Natural killer cell (primary cell): ENCODE results near the gene GRHL1. TPM values are rescaled to one million over a fixed set of nuclear protein-coding genes. Genes with fewer than 3 reads are reported as not detected.

Experiments used
- ATAC-seq, 3 donors: fragments of 150-1000 bp in 2 of 3; fragments of 200-7000 bp in 1 of 3; cut with Tn5 transposase; 1 replicate in 1 of 3; 2 replicates in 2 of 3; pipeline ENCODE4 v1.10.0; 2021; ENCODE audit warnings: mild to moderate bottlenecking in 2 of 3, moderate library complexity in 2 of 3
- DNase-seq, 2 donors: peaks; one replicate each; pipeline versions ENCODE4 v3.0.0 to v3.0.0-alpha.2; 2013 to 2021; ENCODE audit warnings: mixed read lengths in 1 of 2
- H3K27ac ChIP-seq: one replicate; pipeline ENCODE4 v1.5.1; 2013; ENCODE audit warnings: mild to moderate bottlenecking, low read length
- H3K27me3 ChIP-seq: one replicate; pipeline ENCODE4 v1.6.1; 2013; ENCODE audit warnings: low read length; ENCODE audit not compliant: control insufficient read depth, insufficient read depth
- H3K36me3 ChIP-seq: one replicate; pipeline ENCODE4 v1.6.1; 2013; ENCODE audit warnings: low read length; ENCODE audit not compliant: control insufficient read depth, insufficient read depth
- H3K4me1 ChIP-seq: one replicate; pipeline ENCODE4 v1.6.1; 2013; ENCODE audit warnings: low read length; ENCODE audit not compliant: control insufficient read depth, insufficient read depth
- H3K4me3 ChIP-seq: one replicate; pipeline ENCODE4 v1.5.1; 2013; ENCODE audit warnings: low read length
- H3K9me3 ChIP-seq: one replicate; pipeline ENCODE4 v1.6.1; 2013; ENCODE audit warnings: low read length; ENCODE audit not compliant: control insufficient read depth, insufficient read depth
- H3K27ac Mint-ChIP-seq, 2 donors: one replicate each; pipeline ENCODE4 v1.8.0; 2022; ENCODE audit warnings: mild to moderate bottlenecking in 2 of 2, mixed read lengths in 2 of 2, moderate library complexity in 1 of 2
- H3K27me3 Mint-ChIP-seq, 2 donors: one replicate each; pipeline ENCODE4 v1.8.0; 2022; ENCODE audit warnings: low read depth in 2 of 2, mixed read lengths in 2 of 2
- H3K36me3 Mint-ChIP-seq: one replicate; pipeline ENCODE4 v1.8.0; 2022; ENCODE audit warnings: mixed read lengths
- H3K4me1 Mint-ChIP-seq, 2 donors: one replicate each; pipeline ENCODE4 v1.8.0; 2022; ENCODE audit warnings: mixed read lengths in 2 of 2
- H3K4me3 Mint-ChIP-seq: one replicate; pipeline ENCODE4 v1.8.0; 2022; ENCODE audit warnings: mild to moderate bottlenecking, moderate library complexity, mixed read lengths
- H3K9me3 Mint-ChIP-seq, 2 donors: one replicate each; pipeline ENCODE4 v1.8.0; 2022; ENCODE audit warnings: mixed read lengths in 2 of 2
- WGBS: methylation state at CpG from one replicate; pipeline ENCODE4 v1.1.7; 2013; ENCODE audit warnings: missing lambda C conversion rate; ENCODE audit not compliant: insufficient coverage; 5-methylcytosine and 5-hydroxymethylcytosine counted together
- intact Hi-C: fragments of 100-400 bp; cut with micrococcal nuclease; formaldehyde crosslinking; loops from one replicate; pipeline ENCODE4 v1.14.2; 2022
- total RNA-seq, 4 donors: library from RNA; stranded (reverse); fragments of 120-200 nt in 1 of 4; gene quantifications; one replicate each; pipeline versions ENCODE4 v1.2.3 to v1.2.4, GENCODE V29; 2013 to 2022
- TF ChIP-seq, protein P1 (sequence below): fragments of 200-600 bp; IDR thresholded peaks from one replicate; pipeline ENCODE4 v1.8.0; 2022; ENCODE audit warnings: antibody characterized with exemption

The GRHL1 gene
- total RNA-seq, 3 donors from 2014 or later (not counting 1 experiment from before 2014, with no cell fraction given): 1.6 to 3.6 (median 3.2) TPM

DNA sequence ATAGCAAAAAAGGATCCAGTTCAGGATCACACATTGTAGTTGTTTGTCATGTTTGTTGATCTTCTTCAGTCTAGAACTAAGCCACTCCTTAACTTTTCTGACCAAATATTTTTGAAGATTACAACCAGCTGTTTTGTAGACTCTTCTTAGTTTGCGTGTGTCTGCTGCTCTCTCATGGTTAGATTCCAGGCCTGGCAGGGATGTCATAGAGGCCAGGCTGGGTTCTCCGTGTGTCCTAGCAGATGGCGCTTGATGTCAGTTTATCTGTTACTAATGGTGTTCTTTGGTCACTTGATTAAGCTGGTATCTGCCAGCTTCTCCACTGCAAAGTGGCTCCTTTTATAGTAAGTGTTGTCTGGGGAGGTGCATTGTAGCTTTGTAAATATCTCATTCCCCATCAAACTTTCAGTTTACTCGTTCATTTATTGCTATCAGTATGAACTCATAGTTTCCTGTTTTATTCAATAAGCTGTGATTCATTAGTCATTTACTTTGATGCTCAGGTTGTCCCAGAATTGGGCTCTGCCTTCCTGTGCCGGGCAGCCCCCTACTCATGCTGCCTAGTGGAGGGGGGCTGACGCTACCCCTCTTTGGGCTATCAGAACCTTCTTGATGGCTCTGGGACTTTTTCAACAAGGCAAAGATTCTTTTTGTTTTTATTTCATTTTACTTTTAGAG lies 42.1 kb downstream of the GRHL1 start:
- no peaks in the 10 kb centered on the region for H3K4me1 Mint-ChIP-seq
- no peaks in the 10 kb centered on the region for H3K4me1 ChIP-seq
- peaks cover 0 to 3% of the 10 kb centered on the region in 2 donors for H3K27me3 Mint-ChIP-seq
- H3K4me3 Mint-ChIP-seq: no peak overlapping the region
- no peak overlapping the region for H3K27ac ChIP-seq
- H3K36me3 ChIP-seq: no peaks in the 10 kb centered on the region
- no peak overlapping the region for H3K4me3 ChIP-seq
- H3K27me3 ChIP-seq: no peaks in the 10 kb centered on the region
- TF ChIP-seq, protein P1, sequence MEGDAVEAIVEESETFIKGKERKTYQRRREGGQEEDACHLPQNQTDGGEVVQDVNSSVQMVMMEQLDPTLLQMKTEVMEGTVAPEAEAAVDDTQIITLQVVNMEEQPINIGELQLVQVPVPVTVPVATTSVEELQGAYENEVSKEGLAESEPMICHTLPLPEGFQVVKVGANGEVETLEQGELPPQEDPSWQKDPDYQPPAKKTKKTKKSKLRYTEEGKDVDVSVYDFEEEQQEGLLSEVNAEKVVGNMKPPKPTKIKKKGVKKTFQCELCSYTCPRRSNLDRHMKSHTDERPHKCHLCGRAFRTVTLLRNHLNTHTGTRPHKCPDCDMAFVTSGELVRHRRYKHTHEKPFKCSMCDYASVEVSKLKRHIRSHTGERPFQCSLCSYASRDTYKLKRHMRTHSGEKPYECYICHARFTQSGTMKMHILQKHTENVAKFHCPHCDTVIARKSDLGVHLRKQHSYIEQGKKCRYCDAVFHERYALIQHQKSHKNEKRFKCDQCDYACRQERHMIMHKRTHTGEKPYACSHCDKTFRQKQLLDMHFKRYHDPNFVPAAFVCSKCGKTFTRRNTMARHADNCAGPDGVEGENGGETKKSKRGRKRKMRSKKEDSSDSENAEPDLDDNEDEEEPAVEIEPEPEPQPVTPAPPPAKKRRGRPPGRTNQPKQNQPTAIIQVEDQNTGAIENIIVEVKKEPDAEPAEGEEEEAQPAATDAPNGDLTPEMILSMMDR: no peak
- no peak for ATAC-seq
- H3K9me3 ChIP-seq: no peaks in the 10 kb centered on the region
- H3K9me3 Mint-ChIP-seq: no peaks in the 10 kb centered on the region
- DNase-seq: no peak
- H3K27ac Mint-ChIP-seq: no peak overlapping the region
- H3K36me3 Mint-ChIP-seq: no peaks in the 10 kb centered on the region
- WGBS: 68% methylated on average over 6 of the region's 6 CpGs
- intact Hi-C loops: no loop called here

DNA sequence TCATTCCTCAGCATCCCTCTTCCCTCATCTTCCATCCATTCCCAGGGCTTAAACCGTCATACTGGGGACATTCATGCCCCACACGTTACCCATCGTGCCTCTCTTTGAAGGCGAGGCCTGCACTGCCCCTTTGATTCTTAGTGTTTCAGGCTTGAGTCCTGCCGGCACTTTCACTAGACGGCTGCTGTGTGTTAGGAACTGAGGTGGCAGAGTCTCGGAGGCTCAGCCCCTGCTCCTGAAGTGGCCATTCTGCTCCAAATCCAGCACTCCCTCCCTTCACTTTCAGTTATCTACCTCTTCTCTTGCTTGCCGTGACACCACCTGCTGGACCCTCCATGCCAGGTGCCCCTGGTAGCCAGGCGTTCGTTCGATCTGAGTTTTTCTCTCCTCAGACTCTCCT lies 43.0 kb downstream of the GRHL1 start:
- TF ChIP-seq, protein P1: no peak
- no peak overlapping the region for H3K4me3 Mint-ChIP-seq
- WGBS: 94% methylated on average over 11 of the region's 11 CpGs
- no peak overlapping the region for H3K27ac Mint-ChIP-seq
- ATAC-seq (no peak), DNase-seq (no peak)
- no peaks in the 10 kb centered on the region for H3K36me3 Mint-ChIP-seq
- Histone ChIP-seq H3K9me3 (no peaks in the 10 kb centered on the region), H3K27me3 (no peaks in the 10 kb centered on the region), H3K36me3 (no peaks in the 10 kb centered on the region), H3K27ac (no peak overlapping the region), H3K4me3 (no peak overlapping the region), H3K4me1 (no peaks in the 10 kb centered on the region)
- no peaks in the 10 kb centered on the region for H3K9me3 Mint-ChIP-seq
- H3K27me3 Mint-ChIP-seq: peaks cover 0 to 3% of the 10 kb centered on the region in 2 donors
- no peaks in the 10 kb centered on the region for H3K4me1 Mint-ChIP-seq
- intact Hi-C loops: no loop called here

DNA sequence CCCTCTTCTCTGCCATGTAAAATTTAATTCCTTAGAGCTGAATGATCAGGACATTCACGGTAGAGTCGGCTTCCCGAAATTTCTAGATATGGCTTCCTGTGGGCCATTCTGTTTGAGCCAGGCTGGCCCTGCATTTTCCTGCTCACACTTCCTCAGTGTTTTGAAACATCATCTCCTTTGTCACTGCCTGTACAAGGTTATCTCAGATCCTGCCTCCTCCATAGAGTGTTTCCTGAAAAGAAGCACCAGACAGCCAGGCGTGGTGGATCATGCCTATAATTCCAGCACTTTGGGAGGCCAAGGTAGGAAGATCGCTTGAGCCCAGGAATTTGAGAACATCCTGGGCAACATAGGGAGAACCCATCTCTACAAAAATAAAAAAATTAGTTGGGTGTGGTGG lies 43.6 kb downstream of the GRHL1 start:
- H3K27me3 ChIP-seq: no peaks in the 10 kb centered on the region
- H3K27ac ChIP-seq: no peak overlapping the region
- TF ChIP-seq, protein P1: no peak
- Mint-ChIP-seq H3K4me1 (no peaks in the 10 kb centered on the region), H3K36me3 (no peaks in the 10 kb centered on the region), H3K9me3 (no peaks in the 10 kb centered on the region), H3K27ac (no peak overlapping the region), H3K4me3 (no peak overlapping the region), H3K27me3 (peaks cover 0 to 3% of the 10 kb centered on the region in 2 donors)
- intact Hi-C loops: no loop called here
- 94% methylated on average over 5 of the region's 5 CpGs for WGBS
- H3K36me3 ChIP-seq: no peaks in the 10 kb centered on the region
- ATAC-seq (no peak), DNase-seq (no peak)
- no peak overlapping the region for H3K4me3 ChIP-seq
- H3K9me3 ChIP-seq: no peaks in the 10 kb centered on the region
- H3K4me1 ChIP-seq: no peaks in the 10 kb centered on the region

DNA sequence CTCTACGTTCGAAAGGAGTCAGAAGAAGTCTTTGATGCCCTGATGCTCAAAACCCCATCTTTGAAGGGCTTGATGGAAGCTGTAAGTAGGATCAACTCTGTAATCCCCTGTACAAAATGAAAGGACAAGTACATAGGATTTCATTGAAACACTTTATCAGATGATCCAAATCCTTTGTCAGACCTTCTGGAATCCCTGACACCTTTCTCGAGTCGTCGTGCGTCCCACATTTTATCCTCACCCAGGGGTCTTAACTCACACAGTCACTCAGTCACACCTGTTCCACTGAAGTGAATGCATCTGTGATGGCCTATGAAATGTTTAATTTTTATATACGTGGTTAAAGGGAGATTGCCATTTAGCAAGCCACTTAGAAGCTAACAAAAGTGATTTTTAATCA lies 44.8 kb downstream of the GRHL1 start:
- Histone ChIP-seq H3K4me1 (no peaks in the 10 kb centered on the region), H3K4me3 (no peak overlapping the region), H3K27me3 (no peaks in the 10 kb centered on the region), H3K27ac (no peak overlapping the region), H3K9me3 (no peaks in the 10 kb centered on the region), H3K36me3 (no peaks in the 10 kb centered on the region)
- WGBS: 92% methylated on average over 7 of the region's 7 CpGs
- Mint-ChIP-seq H3K9me3 (no peaks in the 10 kb centered on the region), H3K4me1 (no peaks in the 10 kb centered on the region), H3K4me3 (no peak overlapping the region), H3K27me3 (peaks cover 0 to 3% of the 10 kb centered on the region in 2 donors), H3K36me3 (no peaks in the 10 kb centered on the region), H3K27ac (no peak overlapping the region)
- intact Hi-C loops: no loop called here
- no peak for ATAC-seq
- TF ChIP-seq, protein P1: no peak
- DNase-seq: no peak
